GM19463 (cell line): Measurements from ENCODE around the gene MIAT.
"Not testable (repeated sequence)": the region's sequence is repeated elsewhere in the genome, so short reads cannot be mapped to it uniquely, and the experiment has no call there.

Source experiments
- ATAC-seq: cut with Tn5 transposase; IDR thresholded peaks from one replicate; pipeline ENCODE4 v1.9.1; 2021; ENCODE audit warnings: mild to moderate bottlenecking, moderate library complexity; ENCODE audit not compliant: unreplicated experiment

The MIAT gene

DNA sequence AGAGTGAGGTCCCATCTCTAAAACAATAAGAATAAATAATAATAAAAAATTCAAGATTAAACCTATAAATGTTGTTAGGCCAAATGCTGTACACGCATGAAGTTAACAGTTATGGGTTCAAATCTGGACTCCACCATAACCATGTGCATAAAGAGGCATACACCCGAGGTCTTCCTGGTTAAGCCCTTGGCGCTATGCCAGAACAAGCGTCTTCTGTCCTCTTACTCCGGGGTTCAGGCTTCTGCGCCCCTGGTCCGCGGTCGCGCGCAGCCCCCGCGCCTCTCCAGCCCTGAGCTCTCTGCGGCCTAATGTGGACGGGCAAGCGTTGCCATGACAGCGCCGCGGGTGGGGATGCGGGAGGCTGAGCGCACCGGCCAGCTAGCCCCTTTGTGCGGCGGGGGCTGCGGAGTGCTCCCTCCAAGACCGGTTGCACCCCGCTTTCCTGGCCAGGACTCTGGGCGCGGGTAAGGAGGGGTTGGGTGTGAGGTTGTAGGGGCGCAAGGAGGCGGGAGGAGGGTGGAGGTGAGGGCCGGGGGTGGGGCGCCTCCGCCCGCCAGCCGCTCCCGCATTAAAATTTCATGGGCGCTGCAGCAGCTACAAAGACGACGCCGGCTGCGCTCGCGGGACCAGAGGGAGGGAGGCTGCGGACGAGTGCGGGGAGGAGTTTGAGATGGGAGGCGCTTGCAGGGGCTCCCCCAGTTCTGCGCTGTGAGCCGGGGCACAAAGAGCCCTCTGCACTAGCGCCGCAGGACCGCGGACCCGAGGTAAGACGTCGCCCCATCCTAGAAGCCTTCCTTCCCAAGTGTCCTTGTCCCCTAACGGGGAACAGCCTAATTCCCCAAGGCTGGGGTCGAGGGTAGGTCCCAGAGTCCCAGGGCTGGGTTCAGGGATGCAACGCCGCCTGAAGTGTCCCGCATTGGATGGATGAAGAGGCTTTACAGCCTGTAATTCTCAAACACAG, at the start of gene MIAT:
TSS of gene MIAT (plus strand) at position 698 of the 961 bp plus-strand sequence.
- ATAC-seq: no peak

DNA sequence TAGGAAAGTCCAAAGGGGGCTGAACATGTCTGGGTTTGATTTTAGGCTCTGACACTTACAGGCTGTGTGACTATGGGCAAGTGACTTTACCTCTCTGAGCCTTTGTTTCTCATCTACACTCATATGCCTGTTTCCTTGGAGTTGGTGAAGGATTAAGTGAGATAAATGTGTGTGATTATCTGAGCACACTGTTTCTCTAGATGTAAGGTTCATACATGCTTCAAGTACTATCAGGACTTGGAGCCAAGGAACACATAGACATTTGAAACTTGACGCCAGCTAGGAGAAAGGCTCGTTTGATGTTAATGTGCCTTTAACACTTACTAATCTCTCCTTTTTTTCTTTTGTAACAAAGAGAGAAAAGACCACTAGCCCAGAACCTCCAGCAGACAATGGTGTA, 49.3 kb upstream of the MIAT start:
- ATAC-seq: no peak

DNA sequence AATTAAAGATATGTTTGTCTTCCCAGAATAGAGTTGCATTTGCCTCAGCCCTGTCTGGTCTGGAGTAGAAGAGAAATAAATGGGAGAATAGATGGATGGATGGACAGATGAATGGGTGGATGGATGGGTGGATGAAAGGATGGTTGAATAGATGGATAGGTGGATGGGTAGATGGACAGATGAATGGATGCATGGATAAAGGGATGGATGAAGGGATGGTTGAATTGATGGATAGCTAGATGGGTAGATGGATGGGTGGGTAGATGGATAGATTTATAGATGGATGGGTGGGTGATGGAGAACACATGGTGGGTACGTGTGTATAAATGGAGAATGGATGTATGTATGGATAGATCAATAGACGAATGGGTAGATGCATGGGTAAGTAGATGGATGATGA, 48.1 kb upstream of the MIAT start:
- no peak for ATAC-seq

DNA sequence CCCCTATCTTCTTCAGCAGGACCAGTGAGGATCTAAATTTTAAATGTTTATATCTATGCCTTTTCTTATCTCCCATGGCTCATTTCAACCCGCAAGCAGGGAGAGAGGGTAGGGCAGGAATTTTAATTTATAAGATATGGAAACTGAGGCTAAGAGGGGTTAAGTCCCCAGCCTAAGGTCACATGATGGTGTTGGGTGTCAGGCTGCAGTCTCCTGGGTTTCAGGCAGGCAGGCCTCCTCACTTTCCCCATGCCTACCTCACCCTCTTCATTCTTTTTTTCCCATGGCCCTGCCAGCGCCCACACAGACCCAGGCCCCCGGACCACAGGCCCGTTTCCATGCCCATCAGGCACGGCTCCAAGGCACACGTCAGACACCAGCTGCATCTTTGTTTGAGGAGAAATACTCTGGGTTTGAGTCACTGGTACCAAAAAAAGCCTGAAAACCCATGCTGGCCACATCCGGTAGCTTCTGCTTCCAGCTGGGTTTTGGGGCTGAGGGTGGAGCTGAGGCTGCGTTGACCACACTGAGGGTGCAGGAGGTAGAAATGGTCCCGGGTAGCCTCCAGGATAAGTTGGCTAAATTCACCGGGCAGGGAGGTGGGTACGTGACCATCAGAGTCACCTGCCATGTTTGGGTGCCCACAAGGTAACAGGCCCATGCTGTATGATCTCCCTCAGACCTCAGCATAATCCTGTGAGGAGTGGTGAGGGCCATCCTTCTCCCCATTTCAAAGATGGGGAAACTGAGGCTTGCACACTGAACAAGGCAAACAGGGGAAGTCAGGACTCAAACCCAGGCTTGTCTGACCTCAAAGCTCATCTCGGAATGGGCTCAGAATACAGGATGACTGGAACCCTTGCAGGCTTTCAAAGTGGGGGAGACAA, 47.1 kb upstream of the MIAT start:
- ATAC-seq: peak; percentile 73

DNA sequence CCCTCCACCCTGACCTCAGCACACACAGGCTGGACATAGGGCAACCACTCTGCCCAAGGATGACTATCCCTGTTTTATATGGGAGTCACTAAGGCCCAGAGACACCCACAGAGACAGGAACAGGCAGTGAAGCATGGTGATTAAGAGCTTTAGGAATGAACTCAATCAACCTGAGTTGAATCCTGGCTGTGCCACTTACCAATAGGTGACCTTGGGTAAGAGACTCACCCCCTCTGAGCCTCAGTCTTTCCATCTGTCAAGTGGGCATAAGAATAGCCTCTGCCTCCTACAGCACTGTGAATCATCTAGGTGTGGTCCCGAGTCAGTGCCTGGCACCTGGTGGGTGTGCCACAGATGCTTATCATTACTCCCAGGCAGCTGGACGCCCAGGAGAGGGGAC, 46.4 kb upstream of the MIAT start:
- no peak for ATAC-seq

DNA sequence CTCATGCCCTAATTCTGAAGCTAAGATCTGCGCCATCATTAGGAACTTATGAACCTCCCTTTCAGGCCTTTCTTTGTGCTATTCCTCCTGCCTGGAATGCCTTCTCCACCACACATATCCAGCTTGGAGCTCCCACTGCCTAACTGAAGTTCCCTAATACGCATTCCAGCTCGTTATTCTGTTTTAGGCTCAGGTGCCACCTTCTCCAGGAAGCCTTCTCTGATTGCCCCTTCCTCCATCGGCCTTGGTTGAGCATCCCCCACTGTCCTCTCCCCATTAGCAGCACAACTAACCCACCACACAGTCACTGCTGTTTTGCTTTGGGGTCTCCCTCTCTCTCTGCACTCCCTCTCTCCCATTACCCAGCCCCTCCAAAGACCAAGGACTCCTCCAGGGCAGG, 44.7 kb upstream of the MIAT start:
- no peak for ATAC-seq

DNA sequence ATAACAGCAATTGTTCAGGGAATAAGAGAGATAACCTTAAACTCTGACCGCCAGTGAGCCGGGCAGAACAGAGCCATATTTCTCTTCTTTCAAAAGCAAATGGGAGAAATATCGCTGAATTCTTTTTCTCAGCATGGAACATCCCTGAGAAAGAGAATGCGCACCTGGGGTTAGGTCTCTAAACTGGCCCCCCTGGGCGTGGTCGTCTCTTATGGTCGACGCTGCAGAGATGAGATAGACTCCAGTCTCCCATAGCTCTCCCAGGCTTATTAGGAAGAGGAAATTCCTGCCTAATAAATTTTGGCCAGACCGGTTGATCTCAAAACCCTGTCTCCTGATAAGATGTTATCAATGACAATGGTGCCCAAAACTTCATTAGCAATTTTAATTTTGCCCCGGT, 43.6 kb upstream of the MIAT start:
- ATAC-seq: not testable (repeated sequence)

DNA sequence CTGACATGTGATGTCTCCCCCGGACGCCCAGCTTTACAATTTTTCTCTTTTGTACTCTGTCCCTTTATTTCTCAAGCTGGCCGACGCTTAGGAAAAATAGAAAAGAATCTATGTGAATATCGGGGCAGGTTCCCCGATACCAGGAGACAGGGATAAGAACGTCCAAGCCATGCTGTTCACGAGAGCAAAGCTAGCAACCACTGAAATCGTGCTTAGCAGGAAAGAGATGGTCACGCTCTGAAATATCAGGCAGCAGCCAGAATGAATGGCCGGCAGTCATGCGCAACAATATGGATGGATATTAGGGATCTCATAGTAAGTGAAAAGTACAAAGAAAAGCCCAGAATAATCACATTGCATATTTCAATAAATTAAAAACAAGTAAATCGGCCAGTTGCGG, 43.1 kb upstream of the MIAT start:
- ATAC-seq: no peak

DNA sequence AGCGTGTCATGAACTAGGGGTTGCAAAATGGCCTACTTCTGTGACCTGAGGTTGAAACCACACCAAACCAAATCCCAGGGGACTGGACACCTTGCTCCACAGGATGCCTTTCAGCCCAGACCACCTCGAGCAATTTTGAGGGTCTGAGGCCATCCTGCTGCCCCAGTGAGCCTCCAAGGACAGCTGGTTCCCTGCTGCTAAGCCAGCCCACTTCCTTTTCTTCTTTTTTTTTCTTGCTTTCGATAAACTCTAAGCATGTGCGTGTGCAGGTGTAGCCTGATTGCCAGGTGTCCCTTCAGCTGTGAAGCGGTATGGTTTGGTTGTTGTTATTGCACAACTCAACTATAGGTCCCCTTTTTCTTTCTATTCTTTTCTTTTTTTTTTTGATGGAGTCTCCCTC, 42.2 kb upstream of the MIAT start:
- peak; percentile 56 for ATAC-seq

DNA sequence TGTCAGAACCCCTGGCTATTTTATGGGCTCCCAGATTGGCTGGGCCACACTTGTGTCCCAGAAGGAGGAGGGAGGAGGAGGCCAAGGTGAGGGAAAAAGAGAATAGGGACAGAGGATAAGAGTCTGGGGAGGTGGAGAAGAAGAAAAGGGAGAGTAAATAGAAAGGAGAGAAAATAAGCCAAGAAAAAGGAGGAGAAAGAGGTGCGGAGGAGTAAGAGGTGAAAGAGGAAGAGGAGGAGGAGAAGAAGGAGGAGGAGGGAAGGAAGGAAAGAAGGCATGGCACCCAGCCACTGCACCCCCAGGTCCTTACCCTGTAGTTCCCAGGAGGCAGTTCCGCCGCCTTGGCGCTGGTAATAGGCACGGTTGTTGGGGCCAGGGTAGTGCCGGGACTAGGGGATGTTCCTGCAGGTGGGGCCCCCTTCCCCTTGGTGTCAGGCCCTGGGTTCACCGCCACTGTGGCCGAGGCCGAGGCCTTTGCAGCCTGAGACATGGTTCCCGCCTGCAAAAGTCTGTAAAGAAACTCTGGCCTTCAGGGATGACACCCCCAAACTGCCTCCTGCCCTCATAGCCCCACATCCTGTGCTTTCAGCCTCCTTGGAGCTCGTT, 41.5 kb upstream of the MIAT start:
- ATAC-seq: no peak

DNA sequence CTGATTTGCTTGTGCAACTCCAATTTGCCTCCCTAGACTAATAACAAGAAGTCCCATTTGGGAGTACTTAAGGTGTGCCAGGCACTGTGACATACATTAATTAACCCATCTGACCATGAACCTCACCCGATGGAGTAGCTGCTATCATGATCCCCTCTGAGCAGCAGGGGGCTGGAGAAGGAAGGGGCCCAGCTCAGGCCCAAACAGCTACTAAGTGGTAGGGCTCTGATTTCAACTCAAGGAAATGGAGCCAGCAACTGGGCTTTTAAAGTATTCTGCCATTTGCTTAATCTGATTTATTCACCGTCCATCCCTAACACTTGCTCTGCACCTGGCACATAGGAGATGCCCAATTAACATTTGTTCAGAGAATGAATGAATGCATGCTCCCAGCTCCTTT, 40.7 kb upstream of the MIAT start:
- no peak for ATAC-seq

DNA sequence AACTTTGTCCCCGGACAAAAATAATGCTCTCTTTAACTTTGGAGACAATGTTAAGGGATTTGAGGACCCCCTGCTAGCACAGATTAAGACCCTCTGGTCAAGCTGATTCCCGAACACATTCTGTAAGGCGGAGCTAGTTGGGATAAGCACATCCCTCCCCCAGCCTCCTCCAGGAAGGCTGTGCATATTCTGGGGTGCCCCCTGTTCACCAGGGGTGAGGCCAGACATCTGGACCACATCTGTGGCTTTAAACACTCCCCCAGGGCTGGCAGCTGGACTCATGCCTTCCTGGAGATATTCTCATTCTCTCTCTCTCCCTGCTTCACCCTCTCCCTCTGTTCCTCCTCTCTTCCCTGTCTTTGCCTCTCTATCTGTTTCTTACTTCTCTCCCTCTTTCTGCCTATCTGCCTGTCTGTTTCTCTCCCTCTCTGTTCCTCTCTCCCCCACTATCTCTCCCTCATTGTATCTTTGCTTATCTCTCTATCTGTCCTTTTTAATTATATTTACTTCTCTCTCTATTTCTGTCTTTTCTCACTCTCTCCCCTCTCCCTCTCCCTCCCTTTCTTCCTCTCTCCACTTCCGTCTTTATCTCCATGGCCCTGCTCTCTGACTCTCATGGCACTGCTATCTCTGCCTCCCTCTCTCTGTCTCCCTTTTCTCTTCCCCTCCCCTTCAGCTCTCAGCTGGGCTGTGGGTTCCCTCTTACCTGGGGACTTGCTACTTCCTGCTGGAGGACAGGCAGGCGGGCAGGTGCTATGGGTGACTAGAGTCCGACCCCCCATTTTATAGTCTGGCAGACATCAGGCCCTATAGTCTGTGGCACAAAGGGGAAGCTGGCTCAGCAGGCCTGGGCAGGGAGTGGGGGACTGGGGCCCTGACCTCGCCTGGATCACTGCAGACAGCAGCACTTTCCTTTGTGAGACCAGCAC, 39.9 kb upstream of the MIAT start, which contains the start of gene CRYBB1:
TSS of gene CRYBB1 (minus strand) at position 757 of the 929 bp plus-strand sequence. CDS start 1,708 bp downstream, outside the sequence.
- ATAC-seq: no peak

DNA sequence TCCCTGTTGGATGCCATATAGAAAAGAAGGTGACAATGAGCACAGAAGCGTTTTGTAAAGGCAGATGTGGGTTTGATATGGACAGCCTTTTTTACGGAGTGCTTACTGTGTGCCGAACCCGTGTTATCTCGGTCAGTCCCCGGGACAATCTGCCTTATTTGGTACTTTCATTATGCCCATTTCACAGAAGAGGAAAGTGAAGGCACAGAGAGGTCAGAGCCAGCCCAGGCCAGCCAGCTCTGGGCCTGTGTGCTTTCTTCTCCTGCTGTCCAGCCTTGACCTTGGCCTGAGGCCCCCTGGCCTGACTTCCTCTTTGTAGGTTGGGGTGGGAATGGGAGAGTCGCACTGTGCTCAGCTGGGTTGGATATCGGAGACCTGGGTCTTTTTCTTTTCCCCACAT, 38.9 kb upstream of the MIAT start:
- ATAC-seq: no peak

DNA sequence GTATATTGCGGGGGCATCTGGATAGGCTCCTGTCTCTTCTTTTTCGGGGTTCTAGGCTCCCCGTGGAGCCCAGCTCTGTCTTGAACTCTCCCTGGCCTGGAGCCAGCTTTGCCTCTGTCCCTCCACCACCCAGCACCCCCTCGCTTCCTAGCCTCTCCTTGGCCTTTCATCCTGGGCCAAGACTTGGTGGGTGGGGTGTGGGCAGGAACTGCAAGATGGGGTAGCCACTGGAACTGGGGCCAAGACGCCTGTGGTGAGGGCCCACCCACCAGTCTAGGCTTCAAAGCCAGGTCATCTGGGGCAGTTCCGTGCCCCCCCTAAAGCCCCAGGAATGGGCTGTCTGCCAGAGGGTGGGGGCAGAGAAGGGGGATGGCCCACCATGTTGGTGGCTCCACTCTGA, 37.9 kb upstream of the MIAT start:
- ATAC-seq: no peak

DNA sequence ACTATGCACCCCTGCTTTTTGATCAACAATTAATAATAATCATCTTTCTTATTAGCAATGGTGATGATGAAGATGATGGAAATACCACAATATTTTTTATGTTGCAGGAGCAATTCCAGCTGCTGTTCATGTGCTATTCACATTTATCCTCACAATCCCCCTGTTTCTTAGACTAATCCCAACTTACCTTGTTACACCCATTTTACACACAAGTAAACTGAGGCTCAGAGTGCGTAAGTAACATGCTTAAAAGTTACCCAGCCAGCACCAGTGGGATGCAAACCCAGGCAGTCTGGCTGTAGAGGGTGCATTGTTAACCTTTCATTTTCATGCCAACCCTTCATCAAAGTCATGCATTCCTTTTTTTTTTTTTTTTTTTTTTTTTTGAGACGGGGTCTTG, 37.2 kb upstream of the MIAT start:
- ATAC-seq: no peak

DNA sequence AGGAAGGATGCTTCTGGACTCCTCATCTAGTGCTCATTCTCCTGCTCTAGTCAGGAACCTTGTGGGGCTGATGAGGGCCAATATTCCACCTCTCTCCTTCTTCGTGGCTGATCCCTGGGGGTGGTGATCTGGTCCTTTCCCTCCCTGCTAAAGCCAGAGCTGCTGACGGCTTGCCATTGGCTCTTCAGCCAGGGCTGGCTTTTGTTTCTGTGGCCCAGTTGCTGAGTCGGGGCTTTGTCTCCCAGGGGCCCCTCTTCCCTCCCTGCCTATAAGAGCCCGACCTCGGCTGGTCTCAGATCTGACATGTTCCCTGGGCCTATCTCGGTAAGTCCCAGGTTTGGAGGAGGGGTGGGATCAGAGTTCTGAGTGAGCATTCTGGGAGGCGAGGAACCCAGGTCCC, 35.7 kb upstream of the MIAT start, which contains the start of gene CRYBA4:
TSS of gene CRYBA4 (plus strand) at position 301 of the 400 bp plus-strand sequence. CDS start 634 bp downstream, outside the sequence.
- ATAC-seq: no peak

DNA sequence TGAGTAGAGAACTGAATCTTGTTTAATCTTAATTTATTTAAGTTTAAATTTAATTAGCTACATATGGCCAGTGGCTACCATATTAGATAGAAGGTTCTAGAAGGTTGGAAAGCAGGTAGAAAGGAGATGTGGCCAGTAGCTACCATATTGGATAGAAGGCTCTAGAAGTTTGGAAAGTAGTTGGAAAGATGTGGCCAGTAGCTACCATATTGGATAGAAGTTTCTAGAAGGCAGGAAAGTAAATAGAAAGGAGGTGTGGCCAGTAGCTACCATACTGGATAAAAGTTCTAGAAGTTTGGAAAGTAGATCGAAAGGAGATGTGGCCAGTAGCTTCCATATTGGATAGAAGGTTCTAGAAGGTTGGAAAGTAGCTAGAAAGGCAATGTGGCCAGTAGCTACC, 33.4 kb upstream of the MIAT start:
- no peak for ATAC-seq

DNA sequence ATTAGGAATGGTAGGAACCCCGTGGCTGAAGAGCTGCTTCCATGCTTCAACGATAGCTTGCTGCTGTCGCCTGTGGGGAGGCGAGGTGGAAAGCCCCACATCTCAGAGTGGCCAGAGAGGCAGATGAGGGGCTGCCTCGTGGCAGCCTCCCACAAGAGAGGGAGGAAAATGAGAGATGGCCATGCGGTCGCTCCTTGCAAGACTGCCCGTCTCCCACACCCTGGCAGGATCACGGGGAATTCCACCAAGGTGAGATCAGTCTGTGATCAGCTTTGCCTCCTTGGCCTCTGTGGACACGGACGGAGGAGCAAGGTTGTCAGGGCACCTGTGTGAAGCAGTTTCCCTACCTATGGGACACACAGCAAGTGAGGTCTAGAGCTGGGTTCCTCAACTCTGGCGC, 32.6 kb upstream of the MIAT start:
- ATAC-seq: no peak

DNA sequence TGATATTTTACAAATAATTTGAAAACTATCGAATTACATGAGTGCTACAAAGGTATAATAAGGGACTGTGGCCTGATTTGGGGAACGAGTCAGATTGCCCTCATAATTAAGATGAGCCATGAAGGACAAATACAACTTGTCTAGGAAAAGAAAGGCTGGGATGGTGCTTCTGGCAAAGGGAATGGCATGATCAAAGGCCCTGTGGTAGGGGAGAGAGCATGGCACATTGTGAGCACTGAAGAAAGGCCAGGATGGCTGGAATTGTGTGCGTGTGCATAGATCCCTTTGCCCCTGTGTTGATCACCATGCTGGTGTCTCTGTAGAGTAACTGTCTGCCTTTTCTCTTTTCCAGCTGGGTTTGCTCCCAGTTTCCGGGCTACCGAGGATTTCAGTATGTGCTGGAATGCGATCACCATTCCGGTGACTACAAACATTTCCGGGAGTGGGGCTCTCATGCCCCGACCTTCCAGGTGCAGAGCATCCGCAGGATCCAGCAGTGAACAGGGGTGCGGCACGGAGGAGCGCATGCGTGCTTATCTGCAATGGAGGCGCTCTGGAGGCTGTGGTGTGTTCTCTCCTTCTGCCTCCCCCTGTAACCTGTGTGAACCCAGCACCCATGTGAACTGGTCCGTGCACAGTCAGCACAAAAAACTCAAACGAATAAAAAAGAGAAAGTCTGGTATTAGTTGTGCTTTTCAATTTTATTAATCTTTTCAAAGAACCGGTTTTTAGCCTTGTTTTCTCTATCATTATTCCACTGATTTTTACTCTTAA, 27.2 kb upstream of the MIAT start:
- ATAC-seq: no peak
